ENCODE measurements around the gene ADISSP. TPM values are rescaled to one million over a fixed set of nuclear protein-coding genes. Genes with fewer than 3 reads are reported as not detected.

The ADISSP gene
- total and polyA plus RNA-seq, 2 of the 13 experiments (the other 11 are each of a cell fraction or from before 2014, with no cell fraction given), result 38.3 to 90.6 TPM

DNA sequence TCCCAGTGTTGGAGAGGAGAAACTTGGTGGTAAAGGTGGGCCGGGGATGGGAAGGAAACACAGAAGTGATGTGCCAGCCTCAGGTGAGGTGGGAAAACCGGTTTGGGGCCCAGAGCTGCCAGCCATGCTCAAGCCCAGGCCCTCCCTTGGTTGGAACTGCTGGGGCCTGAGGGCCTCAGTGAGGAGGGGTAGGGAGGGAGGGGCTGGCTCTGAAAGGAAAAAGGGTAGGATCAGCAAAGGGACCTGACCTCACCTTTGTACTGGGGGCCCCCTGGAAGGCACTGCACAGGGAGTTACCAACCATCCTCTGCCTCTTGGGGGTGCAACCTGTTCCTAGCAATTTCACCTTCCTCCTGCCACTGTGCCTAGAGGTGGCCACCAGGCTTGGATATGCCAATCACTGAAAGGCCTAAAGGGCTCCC, 15.5 kb upstream of the ADISSP start (continued):
- TF ChIP-seq, protein P1, sequence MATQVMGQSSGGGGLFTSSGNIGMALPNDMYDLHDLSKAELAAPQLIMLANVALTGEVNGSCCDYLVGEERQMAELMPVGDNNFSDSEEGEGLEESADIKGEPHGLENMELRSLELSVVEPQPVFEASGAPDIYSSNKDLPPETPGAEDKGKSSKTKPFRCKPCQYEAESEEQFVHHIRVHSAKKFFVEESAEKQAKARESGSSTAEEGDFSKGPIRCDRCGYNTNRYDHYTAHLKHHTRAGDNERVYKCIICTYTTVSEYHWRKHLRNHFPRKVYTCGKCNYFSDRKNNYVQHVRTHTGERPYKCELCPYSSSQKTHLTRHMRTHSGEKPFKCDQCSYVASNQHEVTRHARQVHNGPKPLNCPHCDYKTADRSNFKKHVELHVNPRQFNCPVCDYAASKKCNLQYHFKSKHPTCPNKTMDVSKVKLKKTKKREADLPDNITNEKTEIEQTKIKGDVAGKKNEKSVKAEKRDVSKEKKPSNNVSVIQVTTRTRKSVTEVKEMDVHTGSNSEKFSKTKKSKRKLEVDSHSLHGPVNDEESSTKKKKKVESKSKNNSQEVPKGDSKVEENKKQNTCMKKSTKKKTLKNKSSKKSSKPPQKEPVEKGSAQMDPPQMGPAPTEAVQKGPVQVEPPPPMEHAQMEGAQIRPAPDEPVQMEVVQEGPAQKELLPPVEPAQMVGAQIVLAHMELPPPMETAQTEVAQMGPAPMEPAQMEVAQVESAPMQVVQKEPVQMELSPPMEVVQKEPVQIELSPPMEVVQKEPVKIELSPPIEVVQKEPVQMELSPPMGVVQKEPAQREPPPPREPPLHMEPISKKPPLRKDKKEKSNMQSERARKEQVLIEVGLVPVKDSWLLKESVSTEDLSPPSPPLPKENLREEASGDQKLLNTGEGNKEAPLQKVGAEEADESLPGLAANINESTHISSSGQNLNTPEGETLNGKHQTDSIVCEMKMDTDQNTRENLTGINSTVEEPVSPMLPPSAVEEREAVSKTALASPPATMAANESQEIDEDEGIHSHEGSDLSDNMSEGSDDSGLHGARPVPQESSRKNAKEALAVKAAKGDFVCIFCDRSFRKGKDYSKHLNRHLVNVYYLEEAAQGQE (IDR thresholded peaks at IDR 0.05; ENCODE audit: borderline replicate concordance in 1 of 2, low read depth in 1 of 2, low read length in 2 of 2), result no peak
- no peak for TF ChIP-seq ZNF225 (CRISPR knock-in tag; IDR thresholded peaks at IDR 0.05)
- TF ChIP-seq HOXA7 (CRISPR knock-in tag; IDR thresholded peaks at IDR 0.05), result no peak
- TF ChIP-seq ZNF510 (CRISPR knock-in tag; IDR thresholded peaks at IDR 0.05; ENCODE audit: low read depth), result no peak
- TF ChIP-seq RXRB (CRISPR knock-in tag; IDR thresholded peaks at IDR 0.05; ENCODE audit: borderline replicate concordance), result no peak
- TF ChIP-seq HOXA3 (CRISPR knock-in tag; IDR thresholded peaks at IDR 0.05), result 0 out of 2 replicates have a peak, but pooled peaks have one; percentile 19
- TF ChIP-seq ZZZ3 (CRISPR knock-in tag; IDR thresholded peaks at IDR 0.05; ENCODE audit: borderline replicate concordance), result 0 out of 2 replicates have a peak, but pooled peaks have one; percentile 37
- TF ChIP-seq NFKB2 (CRISPR knock-in tag; IDR thresholded peaks at IDR 0.05; ENCODE audit: borderline replicate concordance), result no peak
- TF ChIP-seq MAFF (IDR thresholded peaks at IDR 0.05; ENCODE audit: low read depth, low read length), result no peak
- TF ChIP-seq ZNF672 (CRISPR knock-in tag; IDR thresholded peaks at IDR 0.05), result no peak
- TF ChIP-seq MIER2 (CRISPR knock-in tag; IDR thresholded peaks at IDR 0.05), result no peak
- no peak for TF ChIP-seq MAFG (CRISPR knock-in tag; IDR thresholded peaks at IDR 0.05)
- TF ChIP-seq, protein P2, sequence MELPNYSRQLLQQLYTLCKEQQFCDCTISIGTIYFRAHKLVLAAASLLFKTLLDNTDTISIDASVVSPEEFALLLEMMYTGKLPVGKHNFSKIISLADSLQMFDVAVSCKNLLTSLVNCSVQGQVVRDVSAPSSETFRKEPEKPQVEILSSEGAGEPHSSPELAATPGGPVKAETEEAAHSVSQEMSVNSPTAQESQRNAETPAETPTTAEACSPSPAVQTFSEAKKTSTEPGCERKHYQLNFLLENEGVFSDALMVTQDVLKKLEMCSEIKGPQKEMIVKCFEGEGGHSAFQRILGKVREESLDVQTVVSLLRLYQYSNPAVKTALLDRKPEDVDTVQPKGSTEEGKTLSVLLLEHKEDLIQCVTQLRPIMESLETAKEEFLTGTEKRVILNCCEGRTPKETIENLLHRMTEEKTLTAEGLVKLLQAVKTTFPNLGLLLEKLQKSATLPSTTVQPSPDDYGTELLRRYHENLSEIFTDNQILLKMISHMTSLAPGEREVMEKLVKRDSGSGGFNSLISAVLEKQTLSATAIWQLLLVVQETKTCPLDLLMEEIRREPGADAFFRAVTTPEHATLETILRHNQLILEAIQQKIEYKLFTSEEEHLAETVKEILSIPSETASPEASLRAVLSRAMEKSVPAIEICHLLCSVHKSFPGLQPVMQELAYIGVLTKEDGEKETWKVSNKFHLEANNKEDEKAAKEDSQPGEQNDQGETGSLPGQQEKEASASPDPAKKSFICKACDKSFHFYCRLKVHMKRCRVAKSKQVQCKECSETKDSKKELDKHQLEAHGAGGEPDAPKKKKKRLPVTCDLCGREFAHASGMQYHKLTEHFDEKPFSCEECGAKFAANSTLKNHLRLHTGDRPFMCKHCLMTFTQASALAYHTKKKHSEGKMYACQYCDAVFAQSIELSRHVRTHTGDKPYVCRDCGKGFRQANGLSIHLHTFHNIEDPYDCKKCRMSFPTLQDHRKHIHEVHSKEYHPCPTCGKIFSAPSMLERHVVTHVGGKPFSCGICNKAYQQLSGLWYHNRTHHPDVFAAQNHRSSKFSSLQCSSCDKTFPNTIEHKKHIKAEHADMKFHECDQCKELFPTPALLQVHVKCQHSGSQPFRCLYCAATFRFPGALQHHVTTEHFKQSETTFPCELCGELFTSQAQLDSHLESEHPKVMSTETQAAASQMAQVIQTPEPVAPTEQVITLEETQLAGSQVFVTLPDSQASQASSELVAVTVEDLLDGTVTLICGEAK (IDR thresholded peaks at IDR 0.05), result no peak
- TF ChIP-seq, protein P2 (CRISPR knock-in tag; IDR thresholded peaks at IDR 0.05), result no peak
- no peak for TF ChIP-seq ISX (CRISPR knock-in tag; conservative IDR thresholded peaks at IDR 0.05)
- no peak for TF ChIP-seq CREB1 (IDR thresholded peaks at IDR 0.05)
- TF ChIP-seq CREB1 (CRISPR knock-in tag; IDR thresholded peaks at IDR 0.05), result no peak
- peak; percentile 15 to 25; a peak in 1 of 4 replicates for TF ChIP-seq POLR2A (IDR thresholded peaks at IDR 0.05; ENCODE audit: insufficient read depth in 1 of 2, low read depth in 2 of 2, low read length in 2 of 2)
- TF ChIP-seq KLF11 (CRISPR knock-in tag; IDR thresholded peaks at IDR 0.05), result no peak
- TF ChIP-seq EED (CRISPR knock-in tag; IDR thresholded peaks at IDR 0.05), result 0 out of 2 replicates have a peak, but pooled peaks have one; percentile 37

Measured in HepG2 (cell line).